Measurements from ENCODE around the gene A1BG.
A peak's percentile ranks its signal among the peaks of the same experiment; 100 is the strongest.
"Not testable (repeated sequence)": the region's sequence is repeated elsewhere in the genome, so short reads cannot be mapped to it uniquely, and the experiment has no call there.

Gene A1BG

GRCh38 chr19:58380037-58380661 lies 26.9 kb upstream of the A1BG start:
- no peak for TF ChIP-seq POLR2A (IDR thresholded peaks at IDR 0.05; ENCODE audit: low read depth, low read length)
- no peak for FAIRE-seq
- no peak for DNase-seq (ENCODE audit: insufficient read length, low spot score)

- peak; percentile 7; the same call in 1 of the 2 replicates for TF ChIP-seq POLR2A (IDR thresholded peaks at IDR 0.05; ENCODE audit: low read depth, low read length)
- FAIRE-seq (no peak), DNase-seq (ENCODE audit: insufficient read length, low spot score) (no peak)
Observed at GRCh38 chr19:58379246-58379645, 26.0 kb upstream of the A1BG start.

- not testable (repeated sequence) for FAIRE-seq
Observed at GRCh38 chr19:58376724-58377123, 23.4 kb upstream of the A1BG start.

GRCh38 chr19:58374200-58374599 lies 20.9 kb upstream of the A1BG start:
- no peak for TF ChIP-seq POLR2A (IDR thresholded peaks at IDR 0.05; ENCODE audit: low read depth, low read length)
- no peak for FAIRE-seq
- no peak for DNase-seq (ENCODE audit: insufficient read length, low spot score)

More at GRCh38 chr19:58376724-58377123, 23.4 kb upstream of the A1BG start:
- not testable (repeated sequence) for DNase-seq (ENCODE audit: insufficient read length, low spot score)

GRCh38 chr19:58372311-58373133 lies 19.2 kb upstream of the A1BG start:
- DNase-seq (ENCODE audit: insufficient read length, low spot score) (no peak), FAIRE-seq (no peak)
- TF ChIP-seq POLR2A (IDR thresholded peaks at IDR 0.05; ENCODE audit: low read depth, low read length): no peak

- FAIRE-seq (no peak), DNase-seq (ENCODE audit: insufficient read length, low spot score) (no peak)
- no peak for TF ChIP-seq POLR2A (IDR thresholded peaks at IDR 0.05; ENCODE audit: low read depth, low read length)
Observed at GRCh38 chr19:58368561-58369360, 15.5 kb upstream of the A1BG start.

- TF ChIP-seq POLR2A (IDR thresholded peaks at IDR 0.05; ENCODE audit: low read depth, low read length): no peak
- DNase-seq (ENCODE audit: insufficient read length, low spot score) (no peak), FAIRE-seq (no peak)
Observed at GRCh38 chr19:58367698-58368454, 14.6 kb upstream of the A1BG start.

- DNase-seq (ENCODE audit: insufficient read length, low spot score) (no peak), FAIRE-seq (no peak)
- no peak for TF ChIP-seq POLR2A (IDR thresholded peaks at IDR 0.05; ENCODE audit: low read depth, low read length)
Observed at GRCh38 chr19:58366585-58367430, 13.5 kb upstream of the A1BG start.

GRCh38 chr19:58364146-58364545 lies 10.9 kb upstream of the A1BG start:
- FAIRE-seq (no peak), DNase-seq (ENCODE audit: insufficient read length, low spot score) (no peak)
- TF ChIP-seq POLR2A (IDR thresholded peaks at IDR 0.05; ENCODE audit: low read depth, low read length): no peak

- DNase-seq (ENCODE audit: insufficient read length, low spot score): peak; percentile 100
- FAIRE-seq: no peak
- peak; percentile 73; the same call in 1 of the 2 replicates for TF ChIP-seq POLR2A (IDR thresholded peaks at IDR 0.05; ENCODE audit: low read depth, low read length)
Observed at GRCh38 chr19:58362272-58362994, 9.1 kb upstream of the A1BG start, which contains the start of gene ZNF497. ZNF497 (minus strand) TSS chr19:58362751; CDS start chr19:58357635, 5,116 bp downstream.

- TF ChIP-seq POLR2A (IDR thresholded peaks at IDR 0.05; ENCODE audit: low read depth, low read length): peak; percentile 60
- FAIRE-seq: no peak
- no peak for DNase-seq (ENCODE audit: insufficient read length, low spot score)
Observed at GRCh38 chr19:58361900-58362271, 8.6 kb upstream of the A1BG start.
